Activated CD8-positive, alpha-beta T cell treated with anti-CD3 and anti-CD28 coated beads for 36 hours (primary cell): ENCODE data around the gene PLEKHN1. TPM values are rescaled to one million over a fixed set of nuclear protein-coding genes. Genes with fewer than 3 reads are reported as not detected.

Experiments
- ATAC-seq: fragments of 200-7000 bp; cut with Tn5 transposase; one replicate; pipeline ENCODE4 v1.10.0; 2021; ENCODE audit warnings: mild to moderate bottlenecking, moderate library complexity
- CTCF ChIA-PET: fragments of 350-600 bp; sonication (Branson Sonifier 250); formaldehyde crosslinking; loops from one replicate; lab custom pipeline; 2021; ENCODE audit warnings: antibody characterized with exemption; lab: Charles Lee
- POLR2A ChIA-PET: fragments of 350-600 bp; sonication (Branson Sonifier 250); formaldehyde crosslinking; loops from one replicate; lab custom pipeline; 2021; ENCODE audit warnings: antibody characterized with exemption; lab: Charles Lee
- DNase-seq: peaks from one replicate; pipeline ENCODE4 v3.0.0-alpha.2; 2020
- H3K27ac Mint-ChIP-seq: one replicate; pipeline ENCODE4 v1.8.0; 2021; ENCODE audit warnings: mild to moderate bottlenecking, mixed read lengths
- H3K27me3 Mint-ChIP-seq: one replicate; pipeline ENCODE4 v1.8.0; 2021; ENCODE audit warnings: mixed read lengths
- H3K36me3 Mint-ChIP-seq: one replicate; pipeline ENCODE4 v1.8.0; 2021; ENCODE audit warnings: low read depth, mixed read lengths
- H3K4me1 Mint-ChIP-seq: one replicate; pipeline ENCODE4 v1.8.0; 2021; ENCODE audit warnings: low read depth, mixed read lengths
- H3K4me3 Mint-ChIP-seq: one replicate; pipeline ENCODE4 v1.8.0; 2021; ENCODE audit warnings: mild to moderate bottlenecking, moderate library complexity, mixed read lengths
- H3K9me3 Mint-ChIP-seq: one replicate; pipeline ENCODE4 v1.8.0; 2021; ENCODE audit warnings: mixed read lengths
- intact Hi-C: fragments of 100-400 bp; cut with micrococcal nuclease; formaldehyde crosslinking; loops from one replicate; pipeline ENCODE4 v1.10.0; 2022
- total RNA-seq, 2 experiments: library from RNA; stranded (reverse); gene quantifications; one replicate each; pipeline ENCODE4 v1.2.3, GENCODE V29; 2021
- TF ChIP-seq, protein P1 (sequence below): fragments of 200-600 bp; IDR thresholded peaks from one replicate; pipeline ENCODE4 v1.8.0; 2022; ENCODE audit warnings: antibody characterized with exemption, mild to moderate bottlenecking

PLEKHN1 gene
- total RNA-seq, 2 experiments from 2014 or later: 1.0 to 1.3 TPM

GRCh38 chr1:947958-948357, 18.3 kb upstream of the PLEKHN1 start:
- no peak overlapping the region for H3K27ac Mint-ChIP-seq
- TF ChIP-seq, protein P1, sequence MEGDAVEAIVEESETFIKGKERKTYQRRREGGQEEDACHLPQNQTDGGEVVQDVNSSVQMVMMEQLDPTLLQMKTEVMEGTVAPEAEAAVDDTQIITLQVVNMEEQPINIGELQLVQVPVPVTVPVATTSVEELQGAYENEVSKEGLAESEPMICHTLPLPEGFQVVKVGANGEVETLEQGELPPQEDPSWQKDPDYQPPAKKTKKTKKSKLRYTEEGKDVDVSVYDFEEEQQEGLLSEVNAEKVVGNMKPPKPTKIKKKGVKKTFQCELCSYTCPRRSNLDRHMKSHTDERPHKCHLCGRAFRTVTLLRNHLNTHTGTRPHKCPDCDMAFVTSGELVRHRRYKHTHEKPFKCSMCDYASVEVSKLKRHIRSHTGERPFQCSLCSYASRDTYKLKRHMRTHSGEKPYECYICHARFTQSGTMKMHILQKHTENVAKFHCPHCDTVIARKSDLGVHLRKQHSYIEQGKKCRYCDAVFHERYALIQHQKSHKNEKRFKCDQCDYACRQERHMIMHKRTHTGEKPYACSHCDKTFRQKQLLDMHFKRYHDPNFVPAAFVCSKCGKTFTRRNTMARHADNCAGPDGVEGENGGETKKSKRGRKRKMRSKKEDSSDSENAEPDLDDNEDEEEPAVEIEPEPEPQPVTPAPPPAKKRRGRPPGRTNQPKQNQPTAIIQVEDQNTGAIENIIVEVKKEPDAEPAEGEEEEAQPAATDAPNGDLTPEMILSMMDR: no peak
- ChIA-PET POLR2A (no interaction called here), CTCF (no interaction called here)
- no peak for DNase-seq
- H3K9me3 Mint-ChIP-seq: no peaks in the 10 kb centered on the region
- H3K27me3 Mint-ChIP-seq: no peaks in the 10 kb centered on the region
- no peaks in the 10 kb centered on the region for H3K4me1 Mint-ChIP-seq
- no peak for ATAC-seq
- intact Hi-C loops: no loop called here
- no peak overlapping the region for H3K4me3 Mint-ChIP-seq
- H3K36me3 Mint-ChIP-seq: peaks cover 42% of the 10 kb centered on the region

DNA sequence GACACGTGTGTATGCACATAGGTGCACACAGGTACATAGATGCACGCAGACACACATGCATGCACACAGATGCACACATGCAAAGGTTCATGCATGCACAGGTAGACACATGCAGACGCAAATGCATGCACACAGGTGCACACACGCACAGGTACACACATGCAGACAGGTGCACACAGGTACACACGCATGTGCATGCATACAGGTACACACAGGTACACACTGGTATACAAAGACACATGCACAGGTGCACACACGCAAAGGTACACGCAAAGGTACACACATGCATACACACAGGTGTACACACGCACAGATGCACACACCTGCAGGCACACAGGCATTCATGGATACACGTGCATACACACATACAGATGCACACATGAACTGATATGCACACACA, 16.0 kb upstream of the PLEKHN1 start:
- intact Hi-C loops: no loop called here

GRCh38 chr1:950881-951280, 15.4 kb upstream of the PLEKHN1 start:
- Mint-ChIP-seq H3K27ac (no peak overlapping the region), H3K27me3 (no peaks in the 10 kb centered on the region), H3K9me3 (no peaks in the 10 kb centered on the region), H3K4me3 (no peak overlapping the region), H3K36me3 (peaks cover 52% of the 10 kb centered on the region), H3K4me1 (no peaks in the 10 kb centered on the region)
- TF ChIP-seq, protein P1: no peak
- intact Hi-C loops: no loop called here
- DNase-seq (no peak), ATAC-seq (no peak)
- ChIA-PET CTCF (no interaction called here), POLR2A (interaction anchor here (0.9 kb wide), 1 partner anchor 10 kb away, joined by 3 read pairs; no protein-coding TSS in a partner anchor)

More for the DNA sequence above, 16.0 kb upstream of the PLEKHN1 start:
- Mint-ChIP-seq H3K9me3 (no peaks in the 10 kb centered on the region), H3K4me3 (no peak overlapping the region), H3K36me3 (peaks cover 53% of the 10 kb centered on the region), H3K4me1 (no peaks in the 10 kb centered on the region), H3K27me3 (no peaks in the 10 kb centered on the region), H3K27ac (no peak overlapping the region)
- DNase-seq (no peak), ATAC-seq (no peak)
- CTCF ChIA-PET: no interaction called here
- TF ChIP-seq, protein P1: no peak
- POLR2A ChIA-PET: no interaction called here

DNA sequence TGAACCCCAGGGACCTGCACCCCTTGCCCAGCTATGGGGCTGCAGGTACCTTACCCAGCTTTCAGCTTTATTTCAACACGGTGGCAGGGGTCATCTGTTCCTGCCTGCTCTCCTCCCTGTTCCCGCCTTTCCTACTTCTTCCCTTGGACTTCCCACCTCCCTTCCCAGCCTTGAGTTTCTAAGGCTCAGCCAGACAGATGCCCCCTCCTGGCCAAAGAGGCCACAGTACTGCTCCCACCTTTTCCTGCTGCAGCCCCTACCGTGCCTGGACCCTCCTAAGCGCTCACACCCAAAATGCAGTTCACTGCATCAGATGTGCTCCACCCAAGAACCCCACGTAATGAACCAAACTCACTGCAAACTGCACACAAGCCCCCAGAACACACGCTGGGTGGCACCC, 14.9 kb upstream of the PLEKHN1 start:
- Mint-ChIP-seq H3K4me1 (no peaks in the 10 kb centered on the region), H3K4me3 (no peak overlapping the region), H3K36me3 (peaks cover 53% of the 10 kb centered on the region), H3K27ac (no peak overlapping the region), H3K9me3 (no peaks in the 10 kb centered on the region), H3K27me3 (no peaks in the 10 kb centered on the region)
- TF ChIP-seq, protein P1: no peak
- ChIA-PET CTCF (no interaction called here), POLR2A (interaction anchor here (0.9 kb wide), 1 partner anchor 10 kb away, joined by 3 read pairs; no protein-coding TSS in a partner anchor)
- no peak for ATAC-seq
- intact Hi-C loops: no loop called here
- no peak for DNase-seq

GRCh38 chr1:952201-952600, 14.1 kb upstream of the PLEKHN1 start:
- peaks cover 53% of the 10 kb centered on the region for H3K36me3 Mint-ChIP-seq
- ChIA-PET CTCF (no interaction called here), POLR2A (interaction anchor here (0.5 to 1.3 kb wide), 2 partner anchors 12 to 52 kb away, joined by 3 read pairs; no protein-coding TSS in a partner anchor)
- H3K27ac Mint-ChIP-seq: no peak overlapping the region
- TF ChIP-seq, protein P1: no peak
- no peaks in the 10 kb centered on the region for H3K27me3 Mint-ChIP-seq
- H3K4me3 Mint-ChIP-seq: no peak overlapping the region
- DNase-seq (no peak), ATAC-seq (no peak)
- intact Hi-C loops: no loop called here
- no peaks in the 10 kb centered on the region for H3K9me3 Mint-ChIP-seq
- H3K4me1 Mint-ChIP-seq: peaks cover under 1% of the 10 kb centered on the region
